Testis (tissue), 3 donors: Measurements from ENCODE around the gene WDR41. TPM values are rescaled to one million over a fixed set of nuclear protein-coding genes. Genes with fewer than 3 reads are reported as not detected.

ENCODE experiments used
- DNase-seq: peaks from one replicate; pipeline ENCODE4 v3.0.0-alpha.2; 2019
- H3K27ac ChIP-seq, 2 donors: fragments of 200-600 bp; sonication (generic); one replicate each; pipeline ENCODE4 v1.5.1; 2019
- H3K27me3 ChIP-seq: fragments of 200-600 bp; sonication (generic); one replicate; pipeline ENCODE4 v1.5.1; 2019
- H3K36me3 ChIP-seq: fragments of 200-600 bp; sonication (generic); one replicate; pipeline ENCODE4 v1.5.1; 2017; ENCODE audit warnings: low read depth; ENCODE audit errors: missing control alignments
- H3K4me1 ChIP-seq: fragments of 200-600 bp; sonication (generic); one replicate; pipeline ENCODE4 v1.5.1; 2019
- H3K4me3 ChIP-seq, 2 donors: fragments of 200-600 bp; sonication (generic); one replicate each; pipeline ENCODE4 v1.5.1; 2017 to 2019
- H3K9me3 ChIP-seq: fragments of 200-600 bp; sonication (generic); one replicate; pipeline ENCODE4 v1.5.1; 2017
- POLR2A ChIP-seq: fragments of 450-650 bp; IDR thresholded peaks from one replicate; pipeline ENCODE4 v1.6.1; 2017; ENCODE audit warnings: antibody characterized with exemption, mild to moderate bottlenecking, moderate library complexity
- WGBS, 2 donors: methylation state at CpG; one replicate each; pipeline ENCODE4 v1.1.5; 2018; 5-methylcytosine and 5-hydroxymethylcytosine counted together
- intact Hi-C: fragments of 100-400 bp; cut with DNase I; formaldehyde crosslinking; loops from one replicate; pipeline ENCODE4 v1.15.1; 2023; ENCODE audit warnings: low total_unique reads
- polyA plus RNA-seq: library from polyadenylated mRNA; stranded (reverse); fragments of 350-450 nt; fragmentation: Illumina TruSeq; extraction: RNeasy Lipid Tissue Mini Kit (QIAGEN cat#74804); gene quantifications from one replicate; pipeline ENCODE4 v1.2.3, GENCODE V29; 2014; ENCODE audit warnings: low read depth, low replicate concordance; ENCODE audit not compliant: insufficient read depth
- total RNA-seq, 2 donors: library from RNA; depleted of rRNA; stranded (reverse); fragments of >200 nt; gene quantifications; one replicate each; pipeline ENCODE4 v1.2.3, GENCODE V29; 2016
- TF ChIP-seq, protein P1 (sequence below), 3 experiments: fragments of 450-650 bp in 2 of 3; fragments of 200-600 bp in 1 of 3; sonication (generic) in 1 of 3; IDR thresholded peaks; one replicate each; pipeline ENCODE4 v1.5.1; 2016 to 2019; ENCODE audit warnings: antibody characterized with exemption in 3 of 3, mild to moderate bottlenecking in 2 of 3, moderate library complexity in 1 of 3

WDR41 gene
- total and polyA plus RNA-seq, 3 donors from 2014 or later = 33.9 to 58.7 (median 46.5) TPM

DNA sequence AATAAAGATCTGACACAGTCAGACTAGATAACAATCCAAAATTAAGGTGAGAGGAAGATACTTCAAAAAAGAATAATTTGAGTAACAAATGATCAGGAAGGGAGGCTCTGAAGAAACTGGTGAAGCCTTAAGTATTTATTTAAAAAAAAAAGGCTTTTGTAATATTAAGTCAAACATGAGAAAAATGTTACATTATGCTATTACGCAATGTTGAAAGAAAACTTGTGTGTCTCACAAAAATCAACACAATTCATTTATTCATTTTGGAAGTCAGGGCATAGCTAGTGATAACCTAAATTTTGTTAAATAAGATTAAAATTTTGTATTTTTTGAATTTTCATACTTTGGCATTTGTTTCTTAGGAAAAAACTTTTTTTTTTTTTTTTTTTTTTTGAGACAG is 28.2 kb downstream of the WDR41 start:
- no peak overlapping the region for H3K27ac ChIP-seq
- no peak overlapping the region for H3K4me3 ChIP-seq
- no peaks in the 10 kb centered on the region for H3K4me1 ChIP-seq
- TF ChIP-seq, protein P1, sequence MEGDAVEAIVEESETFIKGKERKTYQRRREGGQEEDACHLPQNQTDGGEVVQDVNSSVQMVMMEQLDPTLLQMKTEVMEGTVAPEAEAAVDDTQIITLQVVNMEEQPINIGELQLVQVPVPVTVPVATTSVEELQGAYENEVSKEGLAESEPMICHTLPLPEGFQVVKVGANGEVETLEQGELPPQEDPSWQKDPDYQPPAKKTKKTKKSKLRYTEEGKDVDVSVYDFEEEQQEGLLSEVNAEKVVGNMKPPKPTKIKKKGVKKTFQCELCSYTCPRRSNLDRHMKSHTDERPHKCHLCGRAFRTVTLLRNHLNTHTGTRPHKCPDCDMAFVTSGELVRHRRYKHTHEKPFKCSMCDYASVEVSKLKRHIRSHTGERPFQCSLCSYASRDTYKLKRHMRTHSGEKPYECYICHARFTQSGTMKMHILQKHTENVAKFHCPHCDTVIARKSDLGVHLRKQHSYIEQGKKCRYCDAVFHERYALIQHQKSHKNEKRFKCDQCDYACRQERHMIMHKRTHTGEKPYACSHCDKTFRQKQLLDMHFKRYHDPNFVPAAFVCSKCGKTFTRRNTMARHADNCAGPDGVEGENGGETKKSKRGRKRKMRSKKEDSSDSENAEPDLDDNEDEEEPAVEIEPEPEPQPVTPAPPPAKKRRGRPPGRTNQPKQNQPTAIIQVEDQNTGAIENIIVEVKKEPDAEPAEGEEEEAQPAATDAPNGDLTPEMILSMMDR (IDR thresholded peaks at IDR 0.05) = no peak
- no peak for TF ChIP-seq POLR2A
- DNase-seq = no peak
- H3K36me3 ChIP-seq = no peaks in the 10 kb centered on the region
- intact Hi-C loops = no loop called here
- H3K9me3 ChIP-seq = no peaks in the 10 kb centered on the region
- H3K27me3 ChIP-seq = no peaks in the 10 kb centered on the region
- WGBS, 2 donors = 95 to 100% methylated on average over 1 of the region's 1 CpG

DNA sequence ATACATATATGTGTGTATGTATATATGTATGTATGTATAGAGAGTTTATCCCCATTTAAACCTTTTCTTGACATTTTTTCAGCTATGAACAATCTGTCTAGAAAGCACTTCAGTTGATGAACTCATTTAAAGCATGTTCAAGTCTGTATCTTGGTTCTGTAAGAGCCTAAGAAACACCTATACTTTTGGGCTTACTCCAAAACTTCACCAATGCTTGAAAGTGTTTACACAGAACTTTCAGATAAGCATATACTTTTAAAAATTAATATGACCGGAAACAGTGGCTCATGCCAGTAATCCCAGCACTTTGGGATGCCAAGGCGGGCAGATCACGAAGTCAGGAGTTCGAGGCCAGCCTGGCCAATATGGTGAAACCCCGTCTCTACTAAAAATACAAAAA is 30.8 kb downstream of the WDR41 start:
- Histone ChIP-seq H3K36me3 (no peaks in the 10 kb centered on the region), H3K4me1 (no peaks in the 10 kb centered on the region), H3K27me3 (no peaks in the 10 kb centered on the region), H3K9me3 (no peaks in the 10 kb centered on the region), H3K4me3 (no peak overlapping the region), H3K27ac (no peak overlapping the region)
- TF ChIP-seq POLR2A = no peak
- TF ChIP-seq, protein P1 (IDR thresholded peaks at IDR 0.05) = no peak
- WGBS, 2 donors = 94 to 97% methylated on average over 5 of the region's 5 CpGs
- no peak for DNase-seq
- intact Hi-C loops = no loop called here

DNA sequence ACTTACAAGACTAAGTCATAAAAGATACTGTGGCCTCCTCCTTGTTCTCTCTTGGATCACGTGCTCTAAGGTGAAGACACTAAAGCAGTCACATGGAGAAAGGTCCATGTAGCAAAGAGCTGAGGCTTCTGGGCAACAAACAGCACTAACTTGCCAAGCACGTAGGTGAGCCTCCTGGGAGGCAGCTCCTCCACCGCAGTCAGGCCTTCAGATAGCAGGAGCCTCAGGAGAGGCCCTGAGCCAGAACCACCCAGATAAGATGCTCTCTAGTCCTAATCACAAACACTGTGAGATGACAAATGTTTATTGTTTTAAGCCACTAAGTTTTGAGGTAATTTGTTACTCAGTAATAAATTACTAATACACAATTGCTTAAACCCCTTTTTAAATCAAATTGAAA is 38.0 kb downstream of the WDR41 start:
- Histone ChIP-seq H3K27me3 (no peaks in the 10 kb centered on the region), H3K9me3 (no peaks in the 10 kb centered on the region), H3K27ac (no peak overlapping the region), H3K36me3 (no peaks in the 10 kb centered on the region), H3K4me3 (no peak overlapping the region), H3K4me1 (no peaks in the 10 kb centered on the region)
- TF ChIP-seq, protein P1 (IDR thresholded peaks at IDR 0.05) = no peak
- TF ChIP-seq POLR2A = no peak
- intact Hi-C loops = no loop called here
- DNase-seq = no peak
- 63 to 78% methylated on average over 3 of the region's 3 CpGs for WGBS, 2 donors

DNA sequence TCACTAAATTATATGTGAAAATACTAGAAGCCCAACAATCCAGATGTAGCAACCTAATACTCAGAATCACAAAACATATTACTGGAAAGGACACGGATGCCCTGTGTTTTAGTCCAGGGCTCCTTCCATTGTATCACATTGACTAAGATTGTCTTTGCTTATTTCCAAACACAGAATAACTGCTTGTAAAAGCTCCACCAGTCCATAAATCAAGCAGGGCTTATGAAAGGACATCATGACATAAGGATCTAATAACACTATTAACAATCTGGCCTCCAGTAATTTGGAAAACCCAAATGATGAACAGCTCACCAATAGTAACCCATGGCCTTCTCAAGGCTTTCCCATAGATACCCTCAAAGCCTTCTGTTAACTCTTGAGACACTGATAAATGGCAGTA is 39.8 kb downstream of the WDR41 start:
- no peaks in the 10 kb centered on the region for H3K9me3 ChIP-seq
- no peak for DNase-seq
- H3K27ac ChIP-seq = no peak overlapping the region
- no peaks in the 10 kb centered on the region for H3K36me3 ChIP-seq
- no peak for TF ChIP-seq POLR2A
- TF ChIP-seq, protein P1 (IDR thresholded peaks at IDR 0.05) = no peak
- H3K4me1 ChIP-seq = no peaks in the 10 kb centered on the region
- H3K27me3 ChIP-seq = no peaks in the 10 kb centered on the region
- intact Hi-C loops = no loop called here
- H3K4me3 ChIP-seq = no peak overlapping the region
- WGBS, 2 donors = 92 to 100% methylated on average over 1 of the region's 1 CpG

DNA sequence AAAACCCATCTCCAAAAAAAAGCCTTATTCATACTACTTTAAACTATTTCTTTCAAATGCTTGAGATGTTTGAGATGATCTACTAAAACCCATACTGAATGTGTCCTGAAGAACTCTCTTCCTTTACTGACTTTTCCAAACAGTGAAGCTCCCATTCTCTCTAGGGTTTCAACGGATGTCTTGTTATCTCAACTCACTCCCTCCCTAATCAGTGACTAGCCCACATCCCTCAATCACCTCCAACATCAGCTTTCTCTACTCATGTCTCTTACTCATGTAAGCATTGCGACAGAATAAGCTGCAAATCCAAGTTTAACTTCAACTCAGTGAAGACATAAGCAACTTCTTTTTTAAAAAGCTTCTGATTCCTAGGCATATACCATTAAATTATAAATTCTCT is 42.1 kb downstream of the WDR41 start:
- no peaks in the 10 kb centered on the region for H3K4me1 ChIP-seq
- DNase-seq = no peak
- no peak for TF ChIP-seq POLR2A
- TF ChIP-seq, protein P1 (IDR thresholded peaks at IDR 0.05) = no peak
- 55 to 60% methylated on average over 2 of the region's 2 CpGs for WGBS, 2 donors
- no peaks in the 10 kb centered on the region for H3K36me3 ChIP-seq
- no peaks in the 10 kb centered on the region for H3K27me3 ChIP-seq
- intact Hi-C loops = no loop called here
- no peaks in the 10 kb centered on the region for H3K9me3 ChIP-seq
- no peak overlapping the region for H3K27ac ChIP-seq
- H3K4me3 ChIP-seq = no peak overlapping the region
